ENCODE results near the gene TRAPPC1.

DNA sequence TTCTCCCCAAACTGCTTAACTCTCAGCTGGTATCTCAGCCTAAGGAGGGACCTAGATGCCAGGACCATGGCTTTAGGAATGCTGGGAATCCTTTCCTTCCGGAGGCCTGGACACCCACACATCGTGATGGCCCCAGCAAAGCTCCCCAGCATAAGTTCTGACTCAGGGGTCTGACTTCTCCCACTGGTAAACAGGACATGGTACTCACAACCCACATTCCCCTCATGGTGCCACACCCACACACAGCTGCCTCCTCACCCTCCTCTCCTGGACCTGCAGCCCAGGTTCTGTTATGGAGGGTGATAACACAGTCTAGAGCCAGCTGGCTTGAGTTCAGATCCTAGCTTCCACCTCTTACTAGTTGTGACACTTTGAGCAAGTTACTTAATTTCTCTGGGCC is 14.9 kb downstream of the TRAPPC1 start:
- TF ChIP-seq, protein P1, sequence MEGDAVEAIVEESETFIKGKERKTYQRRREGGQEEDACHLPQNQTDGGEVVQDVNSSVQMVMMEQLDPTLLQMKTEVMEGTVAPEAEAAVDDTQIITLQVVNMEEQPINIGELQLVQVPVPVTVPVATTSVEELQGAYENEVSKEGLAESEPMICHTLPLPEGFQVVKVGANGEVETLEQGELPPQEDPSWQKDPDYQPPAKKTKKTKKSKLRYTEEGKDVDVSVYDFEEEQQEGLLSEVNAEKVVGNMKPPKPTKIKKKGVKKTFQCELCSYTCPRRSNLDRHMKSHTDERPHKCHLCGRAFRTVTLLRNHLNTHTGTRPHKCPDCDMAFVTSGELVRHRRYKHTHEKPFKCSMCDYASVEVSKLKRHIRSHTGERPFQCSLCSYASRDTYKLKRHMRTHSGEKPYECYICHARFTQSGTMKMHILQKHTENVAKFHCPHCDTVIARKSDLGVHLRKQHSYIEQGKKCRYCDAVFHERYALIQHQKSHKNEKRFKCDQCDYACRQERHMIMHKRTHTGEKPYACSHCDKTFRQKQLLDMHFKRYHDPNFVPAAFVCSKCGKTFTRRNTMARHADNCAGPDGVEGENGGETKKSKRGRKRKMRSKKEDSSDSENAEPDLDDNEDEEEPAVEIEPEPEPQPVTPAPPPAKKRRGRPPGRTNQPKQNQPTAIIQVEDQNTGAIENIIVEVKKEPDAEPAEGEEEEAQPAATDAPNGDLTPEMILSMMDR (IDR thresholded peaks at IDR 0.05; ENCODE audit: control extremely low read depth in 1 of 3, insufficient read depth in 1 of 3, low read depth in 1 of 3, low read length in 3 of 3): no peak
- TF ChIP-seq JUN (IDR thresholded peaks at IDR 0.05; ENCODE audit: low read depth, low read length) (no peak), BRCA1 (IDR thresholded peaks at IDR 0.05; ENCODE audit: low read depth, low read length) (no peak)
- TF ChIP-seq, protein P2, sequence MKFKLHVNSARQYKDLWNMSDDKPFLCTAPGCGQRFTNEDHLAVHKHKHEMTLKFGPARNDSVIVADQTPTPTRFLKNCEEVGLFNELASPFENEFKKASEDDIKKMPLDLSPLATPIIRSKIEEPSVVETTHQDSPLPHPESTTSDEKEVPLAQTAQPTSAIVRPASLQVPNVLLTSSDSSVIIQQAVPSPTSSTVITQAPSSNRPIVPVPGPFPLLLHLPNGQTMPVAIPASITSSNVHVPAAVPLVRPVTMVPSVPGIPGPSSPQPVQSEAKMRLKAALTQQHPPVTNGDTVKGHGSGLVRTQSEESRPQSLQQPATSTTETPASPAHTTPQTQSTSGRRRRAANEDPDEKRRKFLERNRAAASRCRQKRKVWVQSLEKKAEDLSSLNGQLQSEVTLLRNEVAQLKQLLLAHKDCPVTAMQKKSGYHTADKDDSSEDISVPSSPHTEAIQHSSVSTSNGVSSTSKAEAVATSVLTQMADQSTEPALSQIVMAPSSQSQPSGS (IDR thresholded peaks at IDR 0.05; ENCODE audit: low read length): no peak
